OCI-LY7 (cell line): Measurements from ENCODE around the gene ELP4. TPM values are rescaled to one million over a fixed set of nuclear protein-coding genes. Genes with fewer than 3 reads are reported as not detected.

Experiments
- BruUV-seq: library from RNA; stranded (reverse); fragments of 400-500 nt; replicated peaks from 2 replicates; lab custom pipeline; 2021; lab: Mats Ljungman, UMichigan
- CTCF ChIA-PET: fragments of 300-600 bp; sonication (Branson Sonifier 250); formaldehyde crosslinking; loops from one replicate; lab custom pipeline; 2022; ENCODE audit warnings: antibody characterized with exemption; ENCODE audit not compliant: unreplicated experiment; lab: Charles Lee
- POLR2A ChIA-PET: fragments of 300-600 bp; sonication (Branson Sonifier 250); formaldehyde crosslinking; loops from one replicate; lab custom pipeline; 2022; ENCODE audit warnings: antibody characterized with exemption; lab: Charles Lee
- DNase-seq: peaks from one replicate; pipeline ENCODE4 v3.0.0-alpha.2; 2015; ENCODE audit warnings: low spot score
- H2AFZ ChIP-seq: fragments of 200-600 bp; sonication (generic), shearing (Covaris generic); 2 replicates; pipeline ENCODE4 v1.6.1; 2014; ENCODE audit warnings: mild to moderate bottlenecking, antibody characterized with exemption, low read length, moderate library complexity
- H3K27ac ChIP-seq: fragments of 200-600 bp; sonication (generic); 2 replicates; pipeline ENCODE4 v1.5.1; 2014; ENCODE audit warnings: mixed run types, low read depth, mild to moderate bottlenecking, moderate library complexity, low read length, inconsistent platforms; ENCODE audit not compliant: poor library complexity, severe bottlenecking
- H3K36me3 ChIP-seq: fragments of 200-600 bp; sonication (generic); 2 replicates; pipeline ENCODE4 v1.6.1; 2014; ENCODE audit warnings: mild to moderate bottlenecking, antibody characterized with exemption, low read length, moderate library complexity, mixed read lengths; ENCODE audit not compliant: insufficient read depth
- H3K4me1 ChIP-seq: fragments of 200-600 bp; sonication (generic); 2 replicates; pipeline ENCODE4 v1.5.1; 2014; ENCODE audit warnings: mild to moderate bottlenecking, low read length; ENCODE audit not compliant: insufficient read depth, poor library complexity, severe bottlenecking
- H3K4me2 ChIP-seq: fragments of 200-600 bp; sonication (generic); 2 replicates; pipeline ENCODE4 v1.6.1; 2014; ENCODE audit warnings: mild to moderate bottlenecking, low read length
- H3K4me3 ChIP-seq: fragments of 200-600 bp; sonication (generic); 2 replicates; pipeline ENCODE4 v1.5.1; 2014; ENCODE audit warnings: mild to moderate bottlenecking, low read depth, low read length; ENCODE audit not compliant: poor library complexity, severe bottlenecking
- H3K79me2 ChIP-seq: fragments of 200-600 bp; sonication (generic); 2 replicates; pipeline ENCODE4 v1.6.1; 2016; ENCODE audit warnings: low read depth, mild to moderate bottlenecking, low read length, moderate library complexity, mixed read lengths; ENCODE audit not compliant: insufficient read depth
- H3K9me2 ChIP-seq: fragments of 200-600 bp; sonication (generic); 2 replicates; pipeline ENCODE4 v1.6.1; 2016; ENCODE audit warnings: mild to moderate bottlenecking, low read length, mixed read lengths; ENCODE audit not compliant: insufficient read depth
- H3K9me3 ChIP-seq: fragments of 200-600 bp; sonication (generic); 2 replicates; pipeline ENCODE4 v1.6.1; 2014; ENCODE audit warnings: mild to moderate bottlenecking, mixed run types, low read length, mixed read lengths
- H4K20me1 ChIP-seq: fragments of 200-600 bp; sonication (generic); 2 replicates; pipeline ENCODE4 v1.6.1; 2014; ENCODE audit warnings: mild to moderate bottlenecking, antibody characterized with exemption, low read length, moderate library complexity, mixed read lengths; ENCODE audit not compliant: insufficient read depth
- CTCF ChIP-seq: fragments of 200-600 bp; sonication (generic); conservative IDR thresholded peaks from 2 replicates; pipeline ENCODE4 v1.5.1; 2014; ENCODE audit warnings: mild to moderate bottlenecking, antibody characterized with exemption, low read length, moderate library complexity, mixed read lengths
- EZH2phosphoT487 ChIP-seq: fragments of 200-600 bp; sonication (generic); IDR thresholded peaks from 2 replicates; pipeline ENCODE4 v1.6.1; 2018; ENCODE audit warnings: low read depth, borderline replicate concordance, mild to moderate bottlenecking, mixed run types, antibody characterized with exemption, low read length, moderate library complexity, mixed read lengths
- intact Hi-C: fragments of 100-400 bp; cut with micrococcal nuclease; formaldehyde crosslinking; loops from one replicate; pipeline ENCODE4 v1.10.0; 2022; ENCODE audit not compliant: unreplicated experiment
- total RNA-seq, 2 experiments: library from RNA; depleted of rRNA in 1 of 2; stranded (reverse); fragments of >200 nt in 1 of 2; shearing (Covaris generic) in 1 of 2; gene quantifications; 2 replicates each; pipeline ENCODE4 v1.2.3, GENCODE V29; 2014 to 2022

ELP4 gene
- total RNA-seq, 2 experiments from 2014 or later = 27.6 to 32.7 TPM

GRCh38 chr11:31808721-31809540 is 299.4 kb downstream of the ELP4 start:
- Histone ChIP-seq H3K79me2 (no peaks in the 10 kb centered on the region), H3K9me3 (no peaks in the 10 kb centered on the region), H3K9me2 (no peaks in the 10 kb centered on the region), H2AFZ (no peak overlapping the region), H3K4me3 (no peak overlapping the region), H3K36me3 (no peaks in the 10 kb centered on the region), H3K4me2 (no peak overlapping the region), H3K4me1 (no peaks in the 10 kb centered on the region), H3K27ac (no peak overlapping the region), H4K20me1 (no peaks in the 10 kb centered on the region)
- no peak for DNase-seq
- no peak for TF ChIP-seq CTCF
- TF ChIP-seq EZH2phosphoT487 = peak; percentile 44; the same call in 1 of the 2 replicates
- no TSS peak for BruUV-seq
- intact Hi-C loops = no loop called here
- POLR2A ChIA-PET = no interaction called here
- CTCF ChIA-PET = no interaction called here

DNA sequence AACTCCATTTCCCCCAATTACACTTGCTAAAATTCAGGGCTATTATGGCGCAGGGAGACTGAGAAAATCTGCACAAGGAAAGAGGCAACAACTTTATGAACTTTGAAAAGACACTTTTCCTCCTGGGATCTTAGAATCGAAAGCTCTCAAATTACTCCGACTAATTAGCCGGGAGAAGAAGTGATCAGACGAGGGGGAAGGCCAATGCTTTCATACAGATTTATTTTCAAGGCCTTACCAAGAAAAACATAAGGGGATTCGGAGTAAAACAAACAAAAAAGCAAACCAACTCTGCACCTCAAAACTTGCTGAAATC is 299.9 kb downstream of the ELP4 start:
- Histone ChIP-seq H3K27ac (no peak overlapping the region), H3K79me2 (no peaks in the 10 kb centered on the region), H4K20me1 (no peaks in the 10 kb centered on the region), H3K4me2 (no peak overlapping the region), H3K36me3 (no peaks in the 10 kb centered on the region), H3K9me2 (no peaks in the 10 kb centered on the region), H2AFZ (no peak overlapping the region), H3K4me3 (no peak overlapping the region), H3K4me1 (no peaks in the 10 kb centered on the region), H3K9me3 (no peaks in the 10 kb centered on the region)
- POLR2A ChIA-PET = no interaction called here
- BruUV-seq = no TSS peak
- no peak for TF ChIP-seq EZH2phosphoT487
- TF ChIP-seq CTCF = no peak
- no peak for DNase-seq
- intact Hi-C loops = no loop called here
- CTCF ChIA-PET = no interaction called here
